ENCODE measurements around the gene LCE1E.

LCE1E gene

DNA sequence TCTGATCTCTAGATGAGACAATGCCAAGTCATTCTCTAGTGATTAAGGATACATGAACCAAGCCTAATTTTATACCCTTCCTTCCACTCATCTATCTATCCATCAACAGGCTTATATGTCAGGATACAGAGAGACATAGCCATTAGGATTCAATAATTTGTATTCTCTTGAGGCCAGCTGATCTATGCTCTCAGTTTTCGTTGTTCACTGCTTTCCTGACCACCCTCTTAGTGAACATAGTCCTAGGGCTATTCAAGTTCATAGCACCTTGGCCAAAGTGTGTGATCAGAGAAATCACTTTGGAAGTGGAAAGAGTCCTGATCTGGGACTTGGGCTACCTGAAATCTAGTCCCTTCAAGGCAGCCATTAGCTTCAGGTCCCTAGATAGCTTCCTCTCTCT is 32.5 kb upstream of the LCE1E start:
- H3K4me1 ChIP-seq (ENCODE audit: control insufficient read depth, insufficient read depth, low read length): no peaks in the 10 kb centered on the region
- POLR2A ChIA-PET: no interaction called here
- no peaks in the 10 kb centered on the region for H3K36me3 ChIP-seq (ENCODE audit: control insufficient read depth in 2 of 2, insufficient read depth in 1 of 2, low read length in 2 of 2)
- TF ChIP-seq ZNF248 (tag by site-specific recombination; IDR thresholded peaks at IDR 0.05): no peak
- TF ChIP-seq ZNF692 (tag by site-specific recombination; IDR thresholded peaks at IDR 0.05): no peak
- TF ChIP-seq ZNF791 (tag by site-specific recombination; IDR thresholded peaks at IDR 0.05): no peak
- CTCF ChIA-PET: interaction anchor here (0.5 to 0.6 kb wide), 3 partner anchors 258 to 1338 kb away, joined by 3 to 4 read pairs (median 3); no protein-coding TSS in a partner anchor
- no peak overlapping the region for H3K27ac ChIP-seq (ENCODE audit: extremely low read depth, low read depth, low read length)
- no peaks in the 10 kb centered on the region for H3K9me3 ChIP-seq (ENCODE audit: control insufficient read depth, insufficient read depth, low read depth, low read length)
- H3K4me3 ChIP-seq (ENCODE audit: low read depth, low read length): no peak overlapping the region

- ChIA-PET CTCF (interaction anchor here (0.7 to 0.9 kb wide), 2 partner anchors 85 to 103 kb away, joined by 3 to 6 read pairs; no protein-coding TSS in a partner anchor), POLR2A (no interaction called here)
- no peak overlapping the region for H3K4me3 ChIP-seq (ENCODE audit: low read depth, low read length)
- H3K27ac ChIP-seq (ENCODE audit: extremely low read depth, low read depth, low read length): no peak overlapping the region
- H3K4me1 ChIP-seq (ENCODE audit: control insufficient read depth, insufficient read depth, low read length): no peaks in the 10 kb centered on the region
- H3K36me3 ChIP-seq (ENCODE audit: control insufficient read depth in 2 of 2, insufficient read depth in 1 of 2, low read length in 2 of 2): no peaks in the 10 kb centered on the region
- no peaks in the 10 kb centered on the region for H3K9me3 ChIP-seq (ENCODE audit: control insufficient read depth, insufficient read depth, low read depth, low read length)
- no peak for TF ChIP-seq ZSCAN16 (tag by site-specific recombination; IDR thresholded peaks at IDR 0.05)
- no peak for TF ChIP-seq TCF7L2 (IDR thresholded peaks at IDR 0.05; ENCODE audit: borderline replicate concordance, low read depth, low read length)
- no peak for TF ChIP-seq SCRT1 (tag by site-specific recombination; IDR thresholded peaks at IDR 0.05; ENCODE audit: borderline replicate concordance)
- no peak for TF ChIP-seq ZNF501 (tag by site-specific recombination; IDR thresholded peaks at IDR 0.05)
- no peak for TF ChIP-seq ZNF302 (tag by site-specific recombination; IDR thresholded peaks at IDR 0.05; ENCODE audit: low read depth)
- TF ChIP-seq SCRT2 (tag by site-specific recombination; IDR thresholded peaks at IDR 0.05): peak; percentile 87
- no peak for TF ChIP-seq ZNF350 (tag by site-specific recombination; IDR thresholded peaks at IDR 0.05)
Observed at GRCh38 chr1:152756872-152757271, 29.2 kb upstream of the LCE1E start.

GRCh38 chr1:152757747-152758146 is 28.3 kb upstream of the LCE1E start, which contains the start of gene KPRP:
TSS of gene KPRP (plus strand) at chr1:152758025. CDS start at chr1:152759589, 1,564 bp downstream.
- POLR2A ChIA-PET: no interaction called here
- Histone ChIP-seq H3K36me3 (ENCODE audit: control insufficient read depth in 2 of 2, insufficient read depth in 1 of 2, low read length in 2 of 2) (no peaks in the 10 kb centered on the region), H3K27ac (ENCODE audit: extremely low read depth, low read depth, low read length) (no peak within 1 kb of the TSS), H3K4me1 (ENCODE audit: control insufficient read depth, insufficient read depth, low read length) (no peaks in the 10 kb centered on the region), H3K9me3 (ENCODE audit: control insufficient read depth, insufficient read depth, low read depth, low read length) (no peaks in the 10 kb centered on the region), H3K4me3 (ENCODE audit: low read depth, low read length) (no peak within 1 kb of the TSS)
- TF ChIP-seq MYNN (tag by site-specific recombination; IDR thresholded peaks at IDR 0.05; ENCODE audit: borderline replicate concordance) (no peak), ZNF184 (tag by site-specific recombination; IDR thresholded peaks at IDR 0.05) (no peak), ZNF560 (tag by site-specific recombination; IDR thresholded peaks at IDR 0.05; ENCODE audit: borderline replicate concordance) (no peak), GLI4 (tag by site-specific recombination; IDR thresholded peaks at IDR 0.05) (no peak), ZSCAN30 (tag by site-specific recombination; IDR thresholded peaks at IDR 0.05) (no peak), ZNF423 (tag by site-specific recombination; IDR thresholded peaks at IDR 0.05) (no peak), ZBTB11 (tag by site-specific recombination; conservative IDR thresholded peaks at IDR 0.05; ENCODE audit: low read depth) (no peak), MZF1 (tag by site-specific recombination; IDR thresholded peaks at IDR 0.05; ENCODE audit: borderline replicate concordance) (no peak), ZBTB6 (tag by site-specific recombination; IDR thresholded peaks at IDR 0.05) (no peak), ZNF76 (tag by site-specific recombination; IDR thresholded peaks at IDR 0.05; ENCODE audit: borderline replicate concordance, low read depth) (no peak), ZNF24 (tag by site-specific recombination; IDR thresholded peaks at IDR 0.05) (no peak), ZNF155 (tag by site-specific recombination; IDR thresholded peaks at IDR 0.05) (no peak)
- TF ChIP-seq, protein P1, sequence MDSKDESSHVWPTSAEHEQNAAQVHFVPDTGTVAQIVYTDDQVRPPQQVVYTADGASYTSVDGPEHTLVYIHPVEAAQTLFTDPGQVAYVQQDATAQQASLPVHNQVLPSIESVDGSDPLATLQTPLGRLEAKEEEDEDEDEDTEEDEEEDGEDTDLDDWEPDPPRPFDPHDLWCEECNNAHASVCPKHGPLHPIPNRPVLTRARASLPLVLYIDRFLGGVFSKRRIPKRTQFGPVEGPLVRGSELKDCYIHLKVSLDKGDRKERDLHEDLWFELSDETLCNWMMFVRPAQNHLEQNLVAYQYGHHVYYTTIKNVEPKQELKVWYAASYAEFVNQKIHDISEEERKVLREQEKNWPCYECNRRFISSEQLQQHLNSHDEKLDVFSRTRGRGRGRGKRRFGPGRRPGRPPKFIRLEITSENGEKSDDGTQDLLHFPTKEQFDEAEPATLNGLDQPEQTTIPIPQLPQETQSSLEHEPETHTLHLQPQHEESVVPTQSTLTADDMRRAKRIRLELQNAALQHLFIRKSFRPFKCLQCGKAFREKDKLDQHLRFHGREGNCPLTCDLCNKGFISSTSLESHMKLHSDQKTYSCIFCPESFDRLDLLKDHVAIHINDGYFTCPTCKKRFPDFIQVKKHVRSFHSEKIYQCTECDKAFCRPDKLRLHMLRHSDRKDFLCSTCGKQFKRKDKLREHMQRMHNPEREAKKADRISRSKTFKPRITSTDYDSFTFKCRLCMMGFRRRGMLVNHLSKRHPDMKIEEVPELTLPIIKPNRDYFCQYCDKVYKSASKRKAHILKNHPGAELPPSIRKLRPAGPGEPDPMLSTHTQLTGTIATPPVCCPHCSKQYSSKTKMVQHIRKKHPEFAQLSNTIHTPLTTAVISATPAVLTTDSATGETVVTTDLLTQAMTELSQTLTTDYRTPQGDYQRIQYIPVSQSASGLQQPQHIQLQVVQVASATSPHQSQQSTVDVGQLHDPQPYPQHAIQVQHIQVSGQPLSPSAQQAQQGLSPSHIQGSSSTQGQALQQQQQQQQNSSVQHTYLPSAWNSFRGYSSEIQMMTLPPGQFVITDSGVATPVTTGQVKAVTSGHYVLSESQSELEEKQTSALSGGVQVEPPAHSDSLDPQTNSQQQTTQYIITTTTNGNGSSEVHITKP (tag by site-specific recombination; IDR thresholded peaks at IDR 0.05): no peak
- CTCF ChIA-PET: interaction anchor here (0.7 kb wide), 2 partner anchors 17 to 299 kb away, joined by 3 read pairs; partner anchors contain the start of gene LCE1F
